GM19193 (cell line): Measurements from ENCODE around the gene PDLIM1.

Experiments used
- POLR2A ChIP-seq: IDR thresholded peaks from 4 replicates; pipeline ENCODE4 v1.6.1; 2011; ENCODE audit not compliant: insufficient read depth, insufficient read length; ENCODE audit errors: extremely low read depth

Gene PDLIM1

GRCh38 chr10:95282107-95282506, 8.7 kb downstream of the PDLIM1 start:
- TF ChIP-seq POLR2A = no peak

GRCh38 chr10:95281206-95281605, 9.6 kb downstream of the PDLIM1 start:
- TF ChIP-seq POLR2A = no peak

- TF ChIP-seq POLR2A = no peak
These were observed 10.2 kb downstream of the PDLIM1 start for GRCh38 chr10:95280637-95281036.

- TF ChIP-seq POLR2A = no peak
These were observed 11.6 kb downstream of the PDLIM1 start for GRCh38 chr10:95279042-95279820.

- no peak for TF ChIP-seq POLR2A
These were observed 12.5 kb downstream of the PDLIM1 start for GRCh38 chr10:95278061-95278988.

- TF ChIP-seq POLR2A = no peak
These were observed 13.2 kb downstream of the PDLIM1 start for GRCh38 chr10:95277614-95278013.

GRCh38 chr10:95277201-95277570, 13.6 kb downstream of the PDLIM1 start:
- TF ChIP-seq POLR2A = no peak

GRCh38 chr10:95276367-95277200, 14.2 kb downstream of the PDLIM1 start:
- no peak for TF ChIP-seq POLR2A

GRCh38 chr10:95275726-95276366, 15.0 kb downstream of the PDLIM1 start:
- no peak for TF ChIP-seq POLR2A

GRCh38 chr10:95273393-95274312, 17.1 kb downstream of the PDLIM1 start:
- TF ChIP-seq POLR2A = no peak

GRCh38 chr10:95268438-95268837, 22.4 kb downstream of the PDLIM1 start:
- no peak for TF ChIP-seq POLR2A

- no peak for TF ChIP-seq POLR2A
These were observed 23.6 kb downstream of the PDLIM1 start for GRCh38 chr10:95267251-95267650.

- no peak for TF ChIP-seq POLR2A
These were observed 24.1 kb downstream of the PDLIM1 start for GRCh38 chr10:95266674-95267095.

- no peak for TF ChIP-seq POLR2A
These were observed 25.2 kb downstream of the PDLIM1 start for GRCh38 chr10:95265572-95265971.
